ENCODE measurements around the gene MINDY4.
A peak's percentile ranks its signal among the peaks of the same experiment; 100 is the strongest.

The MINDY4 gene

GRCh38 chr7:30751696-30752273, 19.4 kb upstream of the MINDY4 start, which contains the start of gene INMT:
Gene INMT (plus strand): TSS chr7:30752135. CDS start chr7:30752151, 16 bp downstream.
- Mint-ChIP-seq H3K9me3 (no peaks in the 10 kb centered on the region), H3K4me3 (no peak within 1 kb of the TSS), H3K27me3 (no peaks in the 10 kb centered on the region), H3K36me3 (ENCODE audit: low read depth) (no peaks in the 10 kb centered on the region), H3K27ac (no peak within 1 kb of the TSS), H3K4me1 (ENCODE audit: low read depth) (no peaks in the 10 kb centered on the region)
- intact Hi-C loops (cut with micrococcal nuclease) = no loop called here

DNA sequence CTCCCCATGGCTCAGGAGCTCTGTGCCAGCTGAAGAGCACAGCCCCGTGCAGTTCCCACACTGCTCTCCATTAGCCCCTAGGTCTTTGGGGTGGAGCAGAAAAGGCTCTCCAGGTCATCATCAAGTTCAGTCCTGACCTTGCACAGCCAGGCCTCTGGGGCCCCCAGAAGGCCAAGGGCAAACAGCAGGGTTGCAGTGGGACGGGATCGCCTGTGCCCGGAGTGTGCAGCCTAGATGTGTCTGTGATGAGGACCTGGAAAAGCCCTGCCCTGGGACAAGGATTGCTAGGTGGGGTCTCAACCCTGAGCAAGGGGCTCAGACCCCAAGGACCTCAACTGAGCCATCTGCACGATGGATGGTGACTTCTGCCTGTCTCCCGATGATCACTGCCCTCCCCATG, 18.7 kb upstream of the MINDY4 start:
- Mint-ChIP-seq H3K36me3 (ENCODE audit: low read depth) (no peaks in the 10 kb centered on the region), H3K9me3 (no peaks in the 10 kb centered on the region), H3K4me3 (no peak overlapping the region), H3K27me3 (no peaks in the 10 kb centered on the region), H3K4me1 (ENCODE audit: low read depth) (no peaks in the 10 kb centered on the region), H3K27ac (no peak overlapping the region)
- intact Hi-C loops (cut with micrococcal nuclease) = no loop called here

DNA sequence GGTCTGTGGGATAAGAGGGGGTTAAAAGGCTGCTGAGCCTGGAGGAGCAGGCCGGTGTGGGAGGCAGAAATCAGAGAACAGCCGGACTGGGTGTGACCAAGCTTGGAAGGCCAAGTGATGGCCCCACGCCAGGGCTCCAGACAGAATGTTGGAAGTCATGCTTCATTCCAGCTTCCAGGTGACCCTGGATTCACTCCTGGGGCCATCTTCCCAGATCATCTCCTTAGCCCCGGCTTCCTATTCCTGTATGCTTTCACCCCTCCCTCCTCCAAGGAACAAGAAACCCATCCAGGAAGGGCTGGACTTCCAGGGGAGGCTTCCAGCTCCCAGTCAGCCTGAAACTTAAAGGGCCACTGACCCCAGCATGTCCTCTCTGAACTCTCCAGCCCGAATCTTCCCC, 18.2 kb upstream of the MINDY4 start:
- H3K4me1 Mint-ChIP-seq (ENCODE audit: low read depth) = no peaks in the 10 kb centered on the region
- no peaks in the 10 kb centered on the region for H3K27me3 Mint-ChIP-seq
- H3K9me3 Mint-ChIP-seq = no peaks in the 10 kb centered on the region
- no peak overlapping the region for H3K4me3 Mint-ChIP-seq
- H3K36me3 Mint-ChIP-seq (ENCODE audit: low read depth) = no peaks in the 10 kb centered on the region
- H3K27ac Mint-ChIP-seq = no peak overlapping the region
- intact Hi-C loops (cut with micrococcal nuclease) = no loop called here

DNA sequence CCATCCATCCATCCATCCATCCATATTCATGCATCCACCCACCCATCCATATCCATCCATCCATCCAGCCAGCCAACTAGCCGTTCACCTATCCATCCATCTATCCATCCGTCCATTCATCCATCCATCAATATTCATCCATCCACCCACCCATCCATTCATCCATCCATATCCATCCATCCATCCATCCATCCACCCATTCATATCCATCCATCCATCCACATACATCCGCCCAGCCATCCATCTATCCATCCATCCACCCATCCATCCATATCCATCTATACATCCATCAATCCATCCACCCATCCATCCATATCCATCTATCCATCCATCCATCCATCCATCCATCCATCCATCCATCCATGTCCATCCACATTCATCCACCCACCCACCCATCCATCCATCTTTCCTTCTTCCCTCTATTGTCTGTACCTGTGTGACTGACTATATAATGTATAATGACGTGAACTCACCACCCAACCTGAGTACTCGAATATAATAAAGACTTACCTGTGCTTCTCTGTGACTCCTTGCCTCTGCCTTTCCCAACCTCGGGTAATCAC, 16.8 kb upstream of the MINDY4 start:
- H3K36me3 Mint-ChIP-seq (ENCODE audit: low read depth) = no peaks in the 10 kb centered on the region

DNA sequence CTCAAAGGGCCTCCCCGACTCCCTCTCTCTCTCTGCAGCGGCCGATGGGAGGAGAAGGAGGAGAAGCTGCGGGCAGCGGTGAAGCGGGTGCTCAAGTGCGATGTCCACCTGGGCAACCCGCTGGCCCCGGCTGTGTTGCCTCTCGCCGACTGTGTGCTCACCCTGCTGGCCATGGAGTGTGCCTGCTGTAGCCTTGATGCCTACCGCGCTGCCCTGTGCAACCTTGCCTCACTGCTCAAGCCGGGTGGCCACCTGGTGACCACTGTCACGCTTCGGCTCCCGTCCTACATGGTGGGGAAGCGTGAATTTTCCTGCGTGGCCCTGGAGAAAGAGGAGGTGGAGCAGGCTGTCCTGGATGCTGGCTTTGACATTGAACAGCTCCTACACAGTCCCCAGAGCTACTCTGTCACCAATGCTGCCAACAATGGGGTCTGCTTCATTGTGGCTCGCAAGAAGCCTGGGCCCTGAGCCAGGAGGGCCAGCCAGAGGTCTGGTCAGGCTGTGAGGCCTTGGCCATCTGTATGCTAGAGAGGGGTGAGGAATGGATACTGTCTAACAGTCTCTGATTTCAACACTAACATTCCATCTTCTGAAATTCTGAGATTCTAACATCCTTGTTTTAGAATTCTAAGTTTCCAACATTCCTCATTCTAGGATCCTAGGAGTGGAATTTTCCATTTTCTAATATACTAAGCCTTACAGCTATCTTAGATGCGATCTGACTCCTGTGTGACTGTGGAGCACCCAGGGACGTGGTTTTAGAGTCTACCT, 15.6 kb upstream of the MINDY4 start:
- Mint-ChIP-seq H3K9me3 (no peaks in the 10 kb centered on the region), H3K4me3 (no peak overlapping the region), H3K4me1 (ENCODE audit: low read depth) (no peaks in the 10 kb centered on the region), H3K27ac (no peak overlapping the region), H3K27me3 (no peaks in the 10 kb centered on the region), H3K36me3 (ENCODE audit: low read depth) (no peaks in the 10 kb centered on the region)
- intact Hi-C loops (cut with micrococcal nuclease) = no loop called here

More for the DNA sequence above, 16.8 kb upstream of the MINDY4 start:
- Mint-ChIP-seq H3K9me3 (no peaks in the 10 kb centered on the region), H3K4me3 (no peak overlapping the region), H3K27ac (no peak overlapping the region), H3K4me1 (ENCODE audit: low read depth) (no peaks in the 10 kb centered on the region), H3K27me3 (no peaks in the 10 kb centered on the region)
- intact Hi-C loops (cut with micrococcal nuclease) = no loop called here

DNA sequence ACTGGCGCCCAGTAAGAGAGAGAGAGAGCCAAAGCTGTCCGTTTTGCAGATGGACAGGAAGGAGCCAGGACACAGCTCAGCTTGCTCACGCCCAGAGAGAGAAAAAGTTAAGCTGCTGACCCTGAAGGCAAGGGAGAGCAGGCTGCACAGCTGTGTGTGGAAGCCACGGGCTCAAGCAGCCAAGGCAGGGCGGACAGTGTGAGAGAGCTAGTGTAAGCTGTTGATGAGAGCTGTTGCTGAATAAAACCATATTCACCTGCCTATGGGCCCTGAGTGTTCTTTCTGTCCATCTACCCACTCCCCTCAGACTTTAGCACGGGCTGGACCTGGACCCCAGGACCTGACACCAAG, 13.9 kb upstream of the MINDY4 start:
- Mint-ChIP-seq H3K27ac (no peak overlapping the region), H3K9me3 (no peaks in the 10 kb centered on the region), H3K27me3 (peaks cover 5% of the 10 kb centered on the region), H3K4me3 (no peak overlapping the region), H3K4me1 (ENCODE audit: low read depth) (no peaks in the 10 kb centered on the region), H3K36me3 (ENCODE audit: low read depth) (no peaks in the 10 kb centered on the region)
- intact Hi-C loops (cut with micrococcal nuclease) = no loop called here

DNA sequence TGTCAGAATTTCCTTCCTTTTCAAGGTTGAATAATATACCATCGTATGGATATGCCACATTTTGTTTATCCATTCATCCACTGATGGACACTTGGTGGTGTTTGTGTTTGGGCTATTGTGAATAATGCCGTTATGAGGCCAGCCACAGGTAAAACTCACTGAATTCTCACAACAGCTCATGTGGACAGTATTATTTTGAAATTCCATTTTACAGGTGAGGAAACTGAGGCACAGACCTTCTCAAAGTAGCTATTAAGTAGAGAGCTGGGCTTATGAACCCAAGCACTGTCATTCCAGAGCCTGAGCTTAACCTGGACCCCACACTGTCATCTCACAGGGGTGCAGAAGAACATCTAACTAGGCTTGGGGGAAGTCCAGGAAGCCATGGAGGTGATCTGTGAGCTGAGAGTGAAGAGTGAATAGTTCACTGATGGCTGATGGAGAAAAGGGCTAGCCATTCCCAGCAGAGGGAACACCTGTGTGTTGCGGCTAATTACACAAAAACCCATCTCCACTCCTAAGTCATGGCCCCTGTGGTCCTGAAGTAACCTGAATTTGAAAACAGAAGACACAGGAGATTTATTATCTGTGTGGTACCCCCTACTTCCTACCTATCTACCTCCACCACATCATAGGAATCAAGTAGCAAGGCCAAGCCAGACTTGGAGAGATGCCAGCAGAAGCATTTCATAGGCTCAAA, 10.6 kb upstream of the MINDY4 start:
- H3K4me3 Mint-ChIP-seq = no peak overlapping the region
- no peak overlapping the region for H3K27ac Mint-ChIP-seq
- H3K9me3 Mint-ChIP-seq = peaks cover 9% of the 10 kb centered on the region
- H3K36me3 Mint-ChIP-seq (ENCODE audit: low read depth) = no peaks in the 10 kb centered on the region
- H3K4me1 Mint-ChIP-seq (ENCODE audit: low read depth) = no peaks in the 10 kb centered on the region
- intact Hi-C loops (cut with micrococcal nuclease) = no loop called here
- H3K27me3 Mint-ChIP-seq = peaks cover 8% of the 10 kb centered on the region

DNA sequence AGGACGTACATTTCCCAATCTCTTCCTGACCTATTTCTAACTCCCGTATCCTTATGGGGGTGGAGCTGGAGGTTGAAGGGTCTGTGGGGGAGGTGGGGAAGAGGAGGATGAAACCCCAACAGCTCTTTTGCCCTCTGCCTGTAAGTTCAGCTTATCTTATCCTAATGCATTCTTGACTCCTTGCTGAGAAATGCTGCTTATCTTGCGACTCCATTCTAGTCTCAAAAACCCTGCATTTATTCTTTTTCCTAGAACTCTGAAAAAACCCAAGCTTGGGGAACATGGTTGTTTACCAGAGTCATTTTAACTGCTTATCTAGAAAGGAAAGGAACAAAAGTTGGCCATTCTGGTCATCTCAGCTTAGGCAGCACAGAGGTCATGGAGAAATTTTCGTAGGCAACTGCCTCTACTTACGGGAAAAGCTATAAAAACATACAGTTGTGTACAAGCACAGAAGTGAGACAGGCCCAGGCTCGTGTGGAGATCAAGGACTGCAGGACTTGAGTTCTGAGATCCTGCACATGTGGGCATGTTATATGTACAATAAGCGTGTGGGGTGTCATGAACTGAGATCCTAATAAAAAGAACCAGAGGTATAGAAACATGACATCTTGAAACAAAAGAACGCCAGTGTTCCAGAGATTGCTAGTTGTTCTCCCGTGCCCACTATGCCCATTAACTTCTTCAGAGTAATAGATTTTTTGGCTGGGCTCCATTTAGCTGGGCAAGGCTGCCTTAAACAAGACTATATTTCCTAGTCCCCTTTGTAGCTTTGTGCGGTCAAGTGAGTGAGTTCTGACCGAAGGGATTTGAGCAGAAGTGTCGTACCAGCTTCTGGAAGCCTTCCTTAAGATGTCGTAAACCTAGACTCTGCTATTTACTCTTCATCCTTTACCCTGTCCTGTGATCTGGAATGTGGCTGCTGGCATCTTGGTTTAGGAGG, 9.7 kb upstream of the MINDY4 start:
- Mint-ChIP-seq H3K27ac (no peak overlapping the region), H3K27me3 (peaks cover 8% of the 10 kb centered on the region), H3K36me3 (ENCODE audit: low read depth) (no peaks in the 10 kb centered on the region), H3K4me3 (no peak overlapping the region), H3K4me1 (ENCODE audit: low read depth) (no peaks in the 10 kb centered on the region), H3K9me3 (peaks cover 9% of the 10 kb centered on the region)
- intact Hi-C loops (cut with micrococcal nuclease) = no loop called here

- Mint-ChIP-seq H3K27ac (no peak overlapping the region), H3K4me1 (ENCODE audit: low read depth) (no peaks in the 10 kb centered on the region), H3K9me3 (peaks cover 9% of the 10 kb centered on the region), H3K27me3 (peaks cover 19% of the 10 kb centered on the region), H3K36me3 (ENCODE audit: low read depth) (no peaks in the 10 kb centered on the region), H3K4me3 (no peak overlapping the region)
- intact Hi-C loops (cut with micrococcal nuclease) = no loop called here
Observed at GRCh38 chr7:30764030-30764975, 6.9 kb upstream of the MINDY4 start.

GRCh38 chr7:30765408-30765807, 5.8 kb upstream of the MINDY4 start:
- H3K4me1 Mint-ChIP-seq (ENCODE audit: low read depth) = no peaks in the 10 kb centered on the region
- intact Hi-C loops (cut with micrococcal nuclease) = no loop called here
- H3K4me3 Mint-ChIP-seq = no peak overlapping the region
- H3K9me3 Mint-ChIP-seq = peaks cover 9% of the 10 kb centered on the region
- H3K27me3 Mint-ChIP-seq = peaks cover 19% of the 10 kb centered on the region
- H3K36me3 Mint-ChIP-seq (ENCODE audit: low read depth) = no peaks in the 10 kb centered on the region
- no peak overlapping the region for H3K27ac Mint-ChIP-seq

GRCh38 chr7:30770845-30771173, 408 bp upstream of the MINDY4 start:
- H3K27me3 Mint-ChIP-seq = peaks cover 12% of the 10 kb centered on the region
- no peak overlapping the region for H3K27ac Mint-ChIP-seq
- H3K4me3 Mint-ChIP-seq = peak overlapping the region; percentile 76
- intact Hi-C loops (cut with micrococcal nuclease) = no loop called here
- H3K9me3 Mint-ChIP-seq = no peaks in the 10 kb centered on the region
- H3K4me1 Mint-ChIP-seq (ENCODE audit: low read depth) = peaks cover 5% of the 10 kb centered on the region
- no peaks in the 10 kb centered on the region for H3K36me3 Mint-ChIP-seq (ENCODE audit: low read depth)

DNA sequence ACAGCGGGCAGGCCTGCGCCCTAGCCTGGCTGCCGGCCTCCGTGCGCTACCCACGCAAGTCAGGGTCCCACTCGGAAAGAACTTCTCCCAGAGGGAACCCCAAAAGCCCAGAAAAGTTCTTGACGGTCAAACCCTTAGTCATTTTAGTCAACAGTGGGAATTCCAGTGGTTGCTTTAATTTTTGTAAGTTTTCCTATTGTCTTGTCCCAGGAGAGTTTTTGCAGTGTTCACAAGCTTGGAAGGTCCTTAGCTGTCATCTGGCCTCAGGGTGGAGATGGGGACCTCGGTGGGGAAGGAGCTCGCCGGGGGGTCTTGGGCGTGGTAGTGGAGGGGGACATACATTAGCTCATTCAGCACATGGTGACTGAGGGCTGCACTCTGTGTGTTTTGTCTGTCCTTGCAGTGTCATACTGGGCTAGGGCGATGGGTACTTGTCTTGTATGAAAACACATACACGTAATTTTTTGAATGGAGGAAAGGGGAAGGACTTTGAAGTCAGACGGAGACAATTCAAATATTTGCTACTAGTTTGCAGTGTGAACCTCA, 736 bp downstream of the MINDY4 start:
- Mint-ChIP-seq H3K9me3 (no peaks in the 10 kb centered on the region), H3K27me3 (peaks cover 12% of the 10 kb centered on the region), H3K27ac (peak overlapping the region; percentile 72), H3K36me3 (ENCODE audit: low read depth) (no peaks in the 10 kb centered on the region), H3K4me3 (peak overlapping the region; percentile 76), H3K4me1 (ENCODE audit: low read depth) (peaks cover 5% of the 10 kb centered on the region)
- intact Hi-C loops (cut with micrococcal nuclease) = no loop called here
